ENCODE data around the gene TFPT. TPM values are rescaled to one million over a fixed set of nuclear protein-coding genes. Genes with fewer than 3 reads are reported as not detected.

TFPT gene
- total RNA-seq, 2 donors from 2014 or later, result 36.0 to 38.8 TPM

DNA sequence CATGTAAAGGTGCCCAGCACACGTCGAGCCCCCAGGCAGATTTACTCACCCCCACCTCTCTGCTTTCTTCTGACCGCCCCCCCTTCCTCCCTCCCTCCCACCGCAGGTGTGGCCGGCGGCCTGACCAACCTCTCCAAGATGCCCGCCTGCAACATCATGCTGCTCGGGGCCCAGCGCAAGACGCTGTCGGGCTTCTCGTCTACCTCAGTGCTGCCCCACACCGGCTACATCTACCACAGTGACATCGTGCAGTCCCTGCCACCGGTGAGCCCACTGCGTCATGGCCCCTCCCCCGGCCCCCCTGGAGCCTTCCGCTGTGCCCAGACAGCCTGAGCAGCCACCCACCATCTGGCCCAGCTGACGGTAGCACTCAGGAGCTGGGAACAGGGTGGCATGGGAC lies 8.9 kb upstream of the TFPT start:
- Mint-ChIP-seq H3K4me1 (ENCODE audit: low read depth) (no peaks in the 10 kb centered on the region), H3K4me3 (no peak overlapping the region), H3K9me3 (no peaks in the 10 kb centered on the region), H3K27me3 (ENCODE audit: low read depth) (no peaks in the 10 kb centered on the region), H3K36me3 (ENCODE audit: insufficient read depth in 2 of 2) (peaks cover 0 to 5% of the 10 kb centered on the region in 2 donors), H3K27ac (no peak overlapping the region)
- DNase-seq, result no peak
- no peak for ATAC-seq (replicated peaks in 1 of 2)

DNA sequence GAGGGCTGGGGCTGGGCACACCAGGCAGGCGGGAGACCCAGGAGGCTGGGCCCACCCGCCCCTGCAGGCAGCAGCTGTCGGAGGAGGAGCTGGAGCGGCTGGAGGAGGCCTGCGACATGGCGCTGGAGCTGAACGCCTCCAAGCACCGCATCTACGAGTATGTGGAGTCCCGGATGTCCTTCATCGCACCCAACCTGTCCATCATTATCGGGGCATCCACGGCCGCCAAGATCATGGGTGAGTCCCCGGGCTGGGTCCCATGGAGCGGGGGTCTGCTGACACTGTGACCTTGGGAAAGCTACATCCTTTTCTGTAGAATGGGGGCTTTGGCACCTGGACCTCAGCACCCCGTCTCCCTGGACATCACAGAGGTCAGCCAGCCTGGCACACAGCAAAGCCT lies 8.2 kb upstream of the TFPT start:
- Mint-ChIP-seq H3K4me1 (ENCODE audit: low read depth) (no peaks in the 10 kb centered on the region), H3K9me3 (no peaks in the 10 kb centered on the region), H3K36me3 (ENCODE audit: insufficient read depth in 2 of 2) (peaks cover 0 to 5% of the 10 kb centered on the region in 2 donors), H3K27me3 (ENCODE audit: low read depth) (no peaks in the 10 kb centered on the region), H3K27ac (no peak overlapping the region), H3K4me3 (no peak overlapping the region)
- ATAC-seq (replicated peaks in 1 of 2), result no peak
- DNase-seq, result no peak

DNA sequence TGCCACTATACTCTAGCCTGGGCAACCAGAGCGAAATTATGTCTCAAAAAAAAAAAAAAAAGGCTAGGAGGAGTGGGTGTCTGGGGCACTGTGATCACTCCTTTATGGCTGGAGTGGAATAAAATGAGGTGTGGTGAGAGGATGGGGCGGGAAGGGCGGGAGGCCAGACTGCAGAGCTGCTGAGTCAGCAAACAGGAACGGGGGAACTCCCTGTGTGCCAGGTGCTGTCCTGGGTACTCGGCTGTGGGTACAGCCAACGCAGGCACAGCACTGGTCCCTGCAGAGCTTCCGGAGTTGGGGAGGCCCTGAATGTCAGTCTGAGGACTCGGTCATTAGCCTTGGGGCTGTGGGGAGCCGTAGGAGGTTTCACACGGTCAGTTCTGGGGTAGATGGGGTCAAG lies 5.8 kb upstream of the TFPT start:
- H3K27ac Mint-ChIP-seq, result no peak overlapping the region
- DNase-seq (no peak), ATAC-seq (replicated peaks in 1 of 2) (no peak)
- H3K4me3 Mint-ChIP-seq, result no peak overlapping the region
- H3K4me1 Mint-ChIP-seq (ENCODE audit: low read depth), result peaks cover 12% of the 10 kb centered on the region
- H3K27me3 Mint-ChIP-seq (ENCODE audit: low read depth), result no peaks in the 10 kb centered on the region
- no peaks in the 10 kb centered on the region for H3K9me3 Mint-ChIP-seq
- H3K36me3 Mint-ChIP-seq (ENCODE audit: insufficient read depth in 2 of 2), result peaks cover 0 to 3% of the 10 kb centered on the region in 2 donors

DNA sequence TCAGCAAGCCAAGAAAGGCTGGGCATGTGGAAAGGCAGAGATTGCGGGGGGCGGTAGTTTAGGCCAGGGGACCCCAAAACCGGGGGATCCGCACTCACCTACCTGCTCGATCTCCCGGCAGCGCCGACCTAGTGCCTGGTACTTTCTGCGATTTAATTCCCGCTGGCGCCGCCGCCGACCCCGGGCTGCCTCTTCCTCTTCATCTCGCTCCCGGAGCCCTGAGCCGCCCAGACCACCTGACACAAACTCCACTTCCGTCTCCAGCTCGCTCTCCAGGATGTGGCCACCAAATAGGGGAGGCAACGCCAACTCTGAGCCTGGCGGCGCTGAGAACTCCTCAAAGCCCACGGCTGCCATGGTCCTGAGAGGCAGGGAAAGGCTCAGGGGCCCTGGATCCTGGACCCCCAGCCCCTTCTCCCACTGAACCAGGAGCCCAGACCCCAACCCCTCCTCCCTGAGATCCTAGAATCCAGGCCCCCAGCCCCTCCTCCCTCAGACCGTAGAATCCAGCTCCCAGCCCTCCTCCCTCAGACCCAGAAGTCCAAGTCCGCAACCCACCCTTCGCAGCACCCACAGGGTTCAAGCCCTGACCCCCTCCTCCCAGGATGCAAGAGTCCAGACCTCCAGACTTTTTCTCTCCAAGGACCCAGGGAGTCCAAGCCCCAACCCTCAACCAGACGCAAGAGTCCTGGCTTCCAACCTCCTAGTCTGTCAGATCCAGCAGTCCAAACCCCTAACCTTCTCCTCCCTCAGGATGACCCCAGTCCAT lies 933 bp downstream of the TFPT start:
- H3K27ac Mint-ChIP-seq, result peak overlapping the region; percentile 81
- peaks cover 6 to 11% of the 10 kb centered on the region in 2 donors for H3K36me3 Mint-ChIP-seq (ENCODE audit: insufficient read depth in 2 of 2)
- H3K4me3 Mint-ChIP-seq, result peak overlapping the region; percentile 85 to 97
- ATAC-seq (replicated peaks in 1 of 2) (peak; percentile 24 to 48), DNase-seq (peak; percentile 50 to 57)
- H3K4me1 Mint-ChIP-seq (ENCODE audit: low read depth), result peaks cover 41% of the 10 kb centered on the region
- H3K27me3 Mint-ChIP-seq (ENCODE audit: low read depth), result no peaks in the 10 kb centered on the region
- H3K9me3 Mint-ChIP-seq, result no peaks in the 10 kb centered on the region

DNA sequence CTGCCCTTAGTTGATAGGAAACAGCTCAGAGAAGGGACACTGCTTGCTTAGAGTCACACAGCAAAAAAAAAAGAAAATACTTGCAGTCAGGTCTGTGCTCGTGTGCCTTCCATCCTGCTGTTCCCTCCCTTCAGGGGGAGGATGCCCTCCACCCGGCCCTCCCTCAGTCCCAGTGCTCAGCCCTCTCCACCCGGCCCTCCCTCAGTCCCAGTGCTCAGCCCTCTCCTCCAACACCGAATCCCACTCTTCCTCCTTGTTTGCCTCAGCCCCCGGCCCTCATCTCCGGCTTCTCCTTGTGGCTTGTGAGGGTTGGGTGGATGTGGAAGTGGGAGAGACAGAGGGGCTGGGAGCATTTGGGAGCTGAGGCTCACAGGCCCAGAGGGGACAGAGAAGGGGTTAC lies 5.8 kb downstream of the TFPT start:
- H3K9me3 Mint-ChIP-seq, result no peaks in the 10 kb centered on the region
- peaks cover 7 to 16% of the 10 kb centered on the region in 2 donors for H3K36me3 Mint-ChIP-seq (ENCODE audit: insufficient read depth in 2 of 2)
- H3K27ac Mint-ChIP-seq, result no peak overlapping the region
- no peak overlapping the region for H3K4me3 Mint-ChIP-seq
- H3K27me3 Mint-ChIP-seq (ENCODE audit: low read depth), result no peaks in the 10 kb centered on the region
- DNase-seq (no peak), ATAC-seq (replicated peaks in 1 of 2) (no peak)
- peaks cover 44% of the 10 kb centered on the region for H3K4me1 Mint-ChIP-seq (ENCODE audit: low read depth)

DNA sequence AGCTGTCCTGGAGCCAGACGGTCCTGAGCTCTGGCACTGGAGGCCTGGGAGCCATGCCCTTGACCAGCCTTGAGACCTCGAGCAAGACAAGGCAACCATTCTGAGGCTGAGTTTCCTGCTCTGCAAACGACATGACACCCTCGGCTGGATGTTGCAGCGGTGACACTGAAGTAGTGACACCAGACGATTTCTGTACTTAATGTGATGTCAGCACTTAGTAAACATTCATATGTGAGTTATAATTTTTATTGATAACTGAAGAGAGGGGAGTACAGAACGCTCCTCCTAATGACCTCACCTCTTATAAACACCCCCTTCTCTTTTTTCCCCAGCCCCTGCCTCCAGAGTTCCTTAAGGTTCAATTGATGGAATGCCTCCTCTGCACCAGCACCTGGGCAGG lies 7.0 kb downstream of the TFPT start:
- no peak overlapping the region for H3K27ac Mint-ChIP-seq
- no peak for ATAC-seq (replicated peaks in 1 of 2)

DNA sequence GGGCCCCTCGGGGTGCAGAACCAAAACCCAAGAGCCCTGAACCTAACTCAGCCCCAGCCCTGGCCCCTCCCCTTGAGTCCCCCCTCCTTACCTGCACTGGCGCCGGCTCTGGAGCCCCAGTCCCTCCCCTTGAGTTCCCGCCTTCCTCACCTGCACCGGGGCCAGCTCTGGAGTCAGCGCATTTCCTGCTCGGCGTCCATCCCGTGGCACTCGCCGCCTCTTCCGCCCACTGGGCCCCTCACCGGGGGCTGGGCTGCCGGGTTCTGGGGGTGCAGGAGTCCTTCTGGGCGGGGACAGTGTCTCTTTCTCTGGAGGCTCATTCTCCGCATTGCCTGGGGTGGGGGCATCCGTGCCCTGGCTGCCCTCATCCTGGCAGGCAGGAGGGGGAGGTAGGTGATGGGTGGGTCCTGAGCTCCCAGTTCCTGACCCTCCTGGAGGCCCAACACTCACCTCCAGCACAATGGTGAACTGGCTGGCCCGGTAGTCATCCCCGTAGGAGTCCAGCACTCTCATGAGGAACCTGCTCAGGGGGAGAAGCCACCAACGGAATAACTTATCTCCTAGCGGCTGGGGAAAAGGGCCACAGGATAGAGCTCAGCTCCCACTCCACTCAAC lies 7.5 kb downstream of the TFPT start:
- Mint-ChIP-seq H3K27ac (no peak overlapping the region), H3K27me3 (ENCODE audit: low read depth) (no peaks in the 10 kb centered on the region), H3K4me3 (no peak overlapping the region), H3K9me3 (no peaks in the 10 kb centered on the region), H3K36me3 (ENCODE audit: insufficient read depth in 2 of 2) (peaks cover 5 to 15% of the 10 kb centered on the region in 2 donors), H3K4me1 (ENCODE audit: low read depth) (peaks cover 42% of the 10 kb centered on the region)
- DNase-seq (no peak), ATAC-seq (replicated peaks in 1 of 2) (no peak)

More for the DNA sequence above, 7.0 kb downstream of the TFPT start:
- H3K4me3 Mint-ChIP-seq, result no peak overlapping the region
- peaks cover 42% of the 10 kb centered on the region for H3K4me1 Mint-ChIP-seq (ENCODE audit: low read depth)
- DNase-seq, result no peak
- H3K36me3 Mint-ChIP-seq (ENCODE audit: insufficient read depth in 2 of 2), result peaks cover 5 to 15% of the 10 kb centered on the region in 2 donors
- no peaks in the 10 kb centered on the region for H3K9me3 Mint-ChIP-seq
- H3K27me3 Mint-ChIP-seq (ENCODE audit: low read depth), result no peaks in the 10 kb centered on the region

DNA sequence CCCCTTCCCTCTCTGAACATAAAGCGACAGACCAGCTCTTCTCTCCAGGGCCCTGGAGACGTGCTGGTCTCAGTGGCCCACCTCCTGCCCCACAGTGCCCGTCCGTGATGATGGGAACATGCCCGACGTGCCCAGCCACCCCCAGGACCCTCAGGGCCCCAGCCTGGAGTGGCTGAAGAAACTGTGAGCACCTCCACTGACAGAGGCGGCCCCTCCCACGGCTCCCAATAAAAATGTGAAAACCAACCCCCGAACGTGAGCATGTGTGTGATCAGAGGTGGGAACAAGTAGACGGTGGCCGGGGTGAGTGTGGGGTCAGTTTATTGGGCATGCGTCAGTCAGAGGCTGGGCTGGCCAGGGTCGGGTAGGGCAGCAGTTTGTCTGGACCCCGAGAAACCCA lies 8.7 kb downstream of the TFPT start:
- H3K4me3 Mint-ChIP-seq, result no peak overlapping the region
- H3K27me3 Mint-ChIP-seq (ENCODE audit: low read depth), result no peaks in the 10 kb centered on the region
- peaks cover 47% of the 10 kb centered on the region for H3K4me1 Mint-ChIP-seq (ENCODE audit: low read depth)
- H3K36me3 Mint-ChIP-seq (ENCODE audit: insufficient read depth in 2 of 2), result peaks cover 6 to 12% of the 10 kb centered on the region in 2 donors
- DNase-seq, result no peak
- no peak overlapping the region for H3K27ac Mint-ChIP-seq
- no peaks in the 10 kb centered on the region for H3K9me3 Mint-ChIP-seq
- ATAC-seq (replicated peaks in 1 of 2), result no peak

DNA sequence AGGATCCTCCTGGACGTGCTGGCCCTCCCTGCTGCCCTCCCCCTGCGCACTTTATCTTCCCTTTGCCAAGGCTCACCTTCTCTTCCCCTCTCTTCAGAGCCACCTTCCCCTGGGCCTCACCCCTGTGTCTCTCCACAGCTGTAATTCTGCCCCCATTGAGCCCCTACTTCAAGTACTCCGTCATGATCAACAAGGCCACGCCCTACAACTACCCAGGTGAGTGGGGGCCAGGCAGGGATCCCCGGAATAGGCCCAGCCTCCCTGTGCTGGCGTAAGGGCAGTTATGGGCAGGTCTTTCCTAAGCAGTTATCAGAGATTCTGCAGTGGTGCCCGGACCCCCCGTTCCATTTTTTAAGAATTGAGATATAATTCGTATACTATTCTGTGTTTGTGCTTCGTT lies 9.7 kb downstream of the TFPT start:
- peaks cover 53% of the 10 kb centered on the region for H3K4me1 Mint-ChIP-seq (ENCODE audit: low read depth)
- DNase-seq (no peak), ATAC-seq (replicated peaks in 1 of 2) (no peak)
- peak overlapping the region; percentile 44 for H3K27ac Mint-ChIP-seq
- H3K27me3 Mint-ChIP-seq (ENCODE audit: low read depth), result no peaks in the 10 kb centered on the region
- H3K36me3 Mint-ChIP-seq (ENCODE audit: insufficient read depth in 2 of 2), result peaks cover 6 to 12% of the 10 kb centered on the region in 2 donors
- no peaks in the 10 kb centered on the region for H3K9me3 Mint-ChIP-seq
- H3K4me3 Mint-ChIP-seq, result no peak overlapping the region

DNA sequence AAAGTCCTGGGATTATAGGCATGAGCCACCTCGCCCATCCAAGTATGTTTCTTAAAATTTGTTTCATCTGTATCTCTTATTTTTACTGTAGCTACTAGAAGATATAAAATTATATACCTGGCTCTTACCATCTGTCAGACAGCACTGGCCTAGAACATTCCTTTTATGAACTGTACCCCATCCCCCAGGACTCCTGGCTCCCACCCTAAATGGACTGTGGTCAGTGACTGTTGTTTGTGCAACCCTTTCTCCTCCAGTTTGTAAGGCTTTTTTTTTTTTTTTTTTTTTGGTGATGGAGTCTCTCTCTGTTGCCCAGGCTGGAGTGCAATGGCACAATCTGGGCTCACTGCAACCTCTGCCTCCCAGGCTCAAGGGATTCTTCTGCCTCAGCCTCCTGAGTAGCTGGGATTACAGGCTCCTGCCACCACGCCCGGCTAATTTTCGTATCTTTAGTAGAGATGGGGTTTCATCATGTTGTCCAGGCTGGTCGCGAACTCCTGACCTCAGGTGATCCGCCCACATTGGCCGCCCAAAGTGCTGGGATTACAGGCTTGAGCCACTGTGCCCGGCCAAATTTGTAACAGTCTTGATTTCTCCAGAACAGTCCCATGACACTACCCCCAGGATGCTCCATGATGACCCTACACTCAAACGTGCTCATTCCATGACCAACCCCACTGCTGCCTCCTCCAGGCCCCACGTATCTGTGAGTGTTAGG lies 10.3 kb downstream of the TFPT start:
- no peaks in the 10 kb centered on the region for H3K9me3 Mint-ChIP-seq
- H3K4me3 Mint-ChIP-seq, result peak overlapping the region in 1 of 2 donors; percentile 15
- no peak for DNase-seq
- ATAC-seq (replicated peaks in 1 of 2), result no peak
- H3K27ac Mint-ChIP-seq, result no peak overlapping the region
- peaks cover 53% of the 10 kb centered on the region for H3K4me1 Mint-ChIP-seq (ENCODE audit: low read depth)
- no peaks in the 10 kb centered on the region for H3K27me3 Mint-ChIP-seq (ENCODE audit: low read depth)
- peaks cover 6 to 11% of the 10 kb centered on the region in 2 donors for H3K36me3 Mint-ChIP-seq (ENCODE audit: insufficient read depth in 2 of 2)

DNA sequence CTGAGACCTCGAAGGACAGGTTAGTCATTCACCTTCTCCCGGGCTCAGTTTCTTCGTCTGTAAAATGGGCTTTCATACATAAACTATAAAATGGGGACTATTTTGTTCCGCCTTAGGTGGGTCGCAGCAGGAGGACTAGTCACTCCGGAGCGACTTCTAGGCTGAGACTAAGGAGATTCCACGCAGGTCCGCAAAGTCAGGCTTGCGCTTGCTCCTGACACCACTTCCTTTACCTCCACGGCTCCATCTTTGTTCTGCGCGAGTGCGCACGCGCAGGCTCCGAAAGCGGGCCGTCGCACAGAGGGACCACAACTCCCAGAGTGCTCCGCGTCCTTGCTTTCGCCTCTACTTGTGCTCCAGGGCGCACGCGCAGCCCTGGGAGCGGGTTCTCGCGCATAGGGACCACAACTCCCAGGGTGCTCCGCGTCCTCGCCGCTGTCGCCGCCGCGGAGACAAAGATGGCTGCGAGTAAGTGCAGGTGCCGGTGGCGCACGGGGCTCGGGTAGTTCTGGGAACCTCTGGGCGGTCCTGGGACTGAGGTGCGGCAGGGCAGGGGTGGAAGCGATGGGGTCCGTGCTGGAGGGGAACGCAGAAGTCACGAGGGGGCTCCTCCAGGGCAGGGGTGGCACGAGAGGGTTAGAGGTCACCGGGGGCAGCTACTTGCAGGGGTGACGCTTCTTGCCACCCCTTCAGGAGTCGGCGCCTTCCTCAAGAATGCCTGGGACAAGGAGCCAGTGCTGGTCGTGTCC lies 12.9 kb downstream of the TFPT start, which contains the start of gene NDUFA3:
NDUFA3 (plus strand) TSS at position 435 of the 749 bp plus-strand sequence; CDS start at position 459, 24 bp downstream.
- Mint-ChIP-seq H3K9me3 (no peaks in the 10 kb centered on the region), H3K36me3 (ENCODE audit: insufficient read depth in 2 of 2) (peaks cover 6 to 10% of the 10 kb centered on the region in 2 donors), H3K4me1 (ENCODE audit: low read depth) (peaks cover 51% of the 10 kb centered on the region), H3K4me3 (peak within 1 kb of the TSS; percentile 94 to 99), H3K27ac (peak within 1 kb of the TSS; percentile 82), H3K27me3 (ENCODE audit: low read depth) (no peaks in the 10 kb centered on the region)
- DNase-seq, result peak; percentile 98
- peak; percentile 99 to 100 for ATAC-seq (replicated peaks in 1 of 2)

DNA sequence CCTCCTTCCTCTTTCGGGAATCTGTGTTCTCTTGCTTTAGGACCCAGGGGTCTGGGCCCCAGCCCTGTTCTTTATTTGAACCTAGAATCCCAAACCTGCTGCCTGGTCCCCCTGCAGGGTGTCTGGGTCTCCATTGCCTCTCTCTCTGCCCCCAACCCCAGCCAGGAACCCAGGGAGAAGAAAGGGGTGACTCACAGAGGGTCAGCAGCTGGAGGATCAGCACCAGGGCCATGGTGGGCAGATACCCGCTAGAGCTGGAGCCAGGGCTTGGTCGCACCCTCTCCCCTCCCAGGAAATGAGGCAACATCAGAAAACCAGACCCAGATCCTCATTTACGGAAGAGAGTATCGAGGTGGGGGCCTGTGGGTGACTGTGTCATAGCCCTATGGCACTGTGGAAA lies 14.9 kb downstream of the TFPT start, which contains the start of gene OSCAR:
OSCAR (minus strand) TSS at position 243 of the 400 bp plus-strand sequence; CDS start at position 232, 11 bp downstream.
- ATAC-seq (replicated peaks in 1 of 2) (no peak), DNase-seq (no peak)
- Mint-ChIP-seq H3K4me3 (peak within 1 kb of the TSS; percentile 64 to 99), H3K36me3 (ENCODE audit: insufficient read depth in 2 of 2) (peaks cover 3 to 5% of the 10 kb centered on the region in 2 donors), H3K27me3 (ENCODE audit: low read depth) (peaks cover 12% of the 10 kb centered on the region), H3K9me3 (no peaks in the 10 kb centered on the region), H3K4me1 (ENCODE audit: low read depth) (peaks cover 46% of the 10 kb centered on the region), H3K27ac (peak within 1 kb of the TSS; percentile 70)

Measured in activated T-cell treated with anti-CD3 and anti-CD28 coated beads, Interleukin-2, amount 50 U/mL, for 72 hours (primary cell).